SK-N-SH (cell line): ENCODE measurements around the gene PDS5B. TPM values are rescaled to one million over a fixed set of nuclear protein-coding genes. Genes with fewer than 3 reads are reported as not detected.

Source experiments
- CTCF ChIA-PET: fragments of 300-600, 350-600 bp; formaldehyde crosslinking; extraction: SDS; loops from one replicate; lab custom pipeline; 2021; lab: Yijun Ruan, JAX
- POLR2A ChIA-PET: fragments of 350-600 bp; sonication (Branson Sonifier 250); formaldehyde crosslinking; extraction: SDS; loops from one replicate; lab custom pipeline; 2020; ENCODE audit warnings: antibody characterized with exemption, inconsistent platforms; lab: Yijun Ruan, JAX
- DNase-seq: peaks from one replicate; pipeline ENCODE4 v3.0.0; 2012
- H2AFZ ChIP-seq: fragments of 200-600 bp; sonication (generic); 2 replicates; pipeline ENCODE4 v1.8.1; 2016; ENCODE audit warnings: antibody characterized with exemption, mild to moderate bottlenecking, low read depth
- H3F3A ChIP-seq: fragments of 200-600 bp; sonication (generic); replicated peaks from 2 replicates; pipeline ENCODE3; 2016; ENCODE audit warnings: antibody characterized with exemption, mild to moderate bottlenecking; ENCODE audit not compliant: insufficient read depth
- H3K27ac ChIP-seq, 2 experiments: fragments of 200-500 bp in 1 of 2; fragments of 200-600 bp in 1 of 2; sonication (Bioruptor generic) in 1 of 2; sonication (generic), shearing (Covaris generic) in 1 of 2; 2 replicates each; pipeline versions ENCODE4 v1.5.1 to v1.6.1; 2014 to 2016; ENCODE audit warnings: low read depth in 2 of 2, inconsistent platforms in 1 of 2, low read length in 1 of 2, mild to moderate bottlenecking in 1 of 2, mixed read lengths in 1 of 2
- H3K27me3 ChIP-seq: fragments of 200-600 bp; sonication (generic), shearing (Covaris generic); 2 replicates; pipeline ENCODE4 v1.6.1; 2016; ENCODE audit warnings: mixed run types; ENCODE audit not compliant: insufficient read depth
- H3K36me3 ChIP-seq, 2 experiments: fragments of 200-500 bp in 1 of 2; fragments of 200-600 bp in 1 of 2; sonication (Bioruptor generic) in 1 of 2; sonication (generic) in 1 of 2; replicated peaks in 1 of 2; 2 replicates each; pipeline versions ENCODE3 to v1.5.1; 2014 to 2016; ENCODE audit warnings: low read length in 1 of 2, mild to moderate bottlenecking in 1 of 2; ENCODE audit not compliant: insufficient read depth in 2 of 2, control insufficient read depth in 1 of 2
- H3K4me1 ChIP-seq, 2 experiments: fragments of 200-500 bp in 1 of 2; fragments of 200-600 bp in 1 of 2; sonication (Bioruptor generic) in 1 of 2; sonication (generic), shearing (Covaris generic) in 1 of 2; 2 replicates each; pipeline versions ENCODE4 v1.5.1 to v1.6.1; 2014 to 2016; ENCODE audit warnings: low read depth in 1 of 2, low read length in 1 of 2, mixed run types in 1 of 2; ENCODE audit not compliant: insufficient read depth in 2 of 2, control insufficient read depth in 1 of 2
- H3K4me2 ChIP-seq: fragments of 200-600 bp; sonication (generic), shearing (Covaris generic); 2 replicates; pipeline ENCODE4 v1.6.1; 2017; ENCODE audit warnings: mixed run types
- H3K4me3 ChIP-seq, 2 experiments: fragments of 200-500 bp in 1 of 2; fragments of 200-600 bp in 1 of 2; sonication (Bioruptor generic) in 1 of 2; sonication (generic), shearing (Covaris generic) in 1 of 2; 2 replicates each; pipeline versions ENCODE4 v1.5.1 to v1.8.1; 2014 to 2016; ENCODE audit warnings: low read depth in 2 of 2, inconsistent platforms in 1 of 2, low read length in 1 of 2, mild to moderate bottlenecking in 1 of 2, mixed read lengths in 1 of 2, moderate library complexity in 1 of 2
- H3K79me2 ChIP-seq: fragments of 200-600 bp; sonication (generic); 2 replicates; pipeline ENCODE4 v1.8.1; 2017; ENCODE audit warnings: mild to moderate bottlenecking; ENCODE audit not compliant: insufficient read depth
- H3K9ac ChIP-seq: fragments of 200-600 bp; sonication (generic); 2 replicates; pipeline ENCODE4 v1.6.1; 2017; ENCODE audit warnings: mixed run types
- H3K9me2 ChIP-seq: fragments of 200-600 bp; sonication (generic); 2 replicates; pipeline ENCODE4 v1.6.1; 2017; ENCODE audit warnings: mixed run types
- H3K9me3 ChIP-seq: fragments of 200-600 bp; sonication (generic); 2 replicates; pipeline ENCODE4 v1.6.1; 2017; ENCODE audit warnings: mixed run types, mild to moderate bottlenecking, moderate library complexity
- H4K20me1 ChIP-seq: fragments of 200-600 bp; sonication (generic); 2 replicates; pipeline ENCODE4 v1.6.1; 2017; ENCODE audit warnings: mild to moderate bottlenecking, mixed run types; ENCODE audit not compliant: insufficient read depth
- CTCF ChIP-seq: fragments of 200-600 bp; sonication (generic); IDR thresholded peaks from 2 replicates; pipeline ENCODE4 v1.6.1; 2017; ENCODE audit warnings: antibody characterized with exemption, mild to moderate bottlenecking, moderate library complexity
- ELF1 ChIP-seq: IDR thresholded peaks from 2 replicates; pipeline ENCODE4 v1.4.0; 2012
- EZH2phosphoT487 ChIP-seq: fragments of 200-600 bp; sonication (generic); IDR thresholded peaks from 2 replicates; pipeline ENCODE4 v1.6.1; 2017; ENCODE audit warnings: low read depth, mixed run types, mild to moderate bottlenecking, antibody characterized with exemption, moderate library complexity, borderline replicate concordance
- FOSL2 ChIP-seq: IDR thresholded peaks from 2 replicates; pipeline ENCODE4 v1.4.0; 2012; ENCODE audit warnings: low read depth, mild to moderate bottlenecking, moderate library complexity, borderline replicate concordance
- FOXM1 ChIP-seq: IDR thresholded peaks from 2 replicates; pipeline ENCODE4 v1.4.0; 2012; ENCODE audit warnings: low read depth, mild to moderate bottlenecking
- GABPA ChIP-seq: IDR thresholded peaks from 2 replicates; pipeline ENCODE4 v1.4.0; 2012; ENCODE audit warnings: low read depth, mild to moderate bottlenecking
- GATA2 ChIP-seq: sonication (generic); formaldehyde crosslinking; IDR thresholded peaks from 2 replicates; pipeline ENCODE4 v1.5.0; 2020; ENCODE audit warnings: mild to moderate bottlenecking, missing genetic modification reagents
- NFIC ChIP-seq: IDR thresholded peaks from 2 replicates; pipeline ENCODE4 v1.4.0; 2012; ENCODE audit warnings: borderline replicate concordance
- NRF1 ChIP-seq: IDR thresholded peaks from 2 replicates; pipeline ENCODE4 v1.6.1; 2012; ENCODE audit warnings: low read depth, mild to moderate bottlenecking, low read length
- RAD21 ChIP-seq: IDR thresholded peaks from 2 replicates; pipeline ENCODE4 v1.6.1; 2012; ENCODE audit warnings: mild to moderate bottlenecking, low read length
- RCOR1 ChIP-seq: fragments of 150-350 bp; IDR thresholded peaks from 2 replicates; pipeline ENCODE4 v1.6.1; 2017; ENCODE audit warnings: antibody characterized with exemption, low read length
- SIN3A ChIP-seq: IDR thresholded peaks from 2 replicates; pipeline ENCODE4 v1.6.1; 2012; ENCODE audit warnings: low read depth, mild to moderate bottlenecking, low read length, moderate library complexity, borderline replicate concordance
- SMC3 ChIP-seq: IDR thresholded peaks from 2 replicates; pipeline ENCODE4 v1.6.1; 2012; ENCODE audit warnings: low read depth, low read length, improper control_type of control experiment
- TEAD4 ChIP-seq: IDR thresholded peaks from 2 replicates; pipeline ENCODE4 v1.4.0; 2012; ENCODE audit warnings: mild to moderate bottlenecking, borderline replicate concordance; ENCODE audit not compliant: insufficient read depth
- USF1 ChIP-seq: IDR thresholded peaks from 2 replicates; pipeline ENCODE4 v1.4.0; 2012; ENCODE audit warnings: low read depth, borderline replicate concordance
- USF2 ChIP-seq: fragments of 150-350 bp; IDR thresholded peaks from 2 replicates; pipeline ENCODE4 v1.6.1; 2017; ENCODE audit warnings: antibody characterized with exemption, low read length, low read depth, borderline replicate concordance
- ZBTB33 ChIP-seq: IDR thresholded peaks from 2 replicates; pipeline ENCODE4 v1.4.0; 2012; ENCODE audit warnings: low read depth, borderline replicate concordance
- WGBS: methylation state at CpG from one replicate; pipeline ENCODE4 v1.1.6; 2017; ENCODE audit warnings: low lambda C conversion rate; 5-methylcytosine and 5-hydroxymethylcytosine counted together
- polyA plus RNA-seq, 3 experiments: library from polyadenylated mRNA; depleted of rRNA; stranded (reverse); fragments of >200 nt; gene quantifications; 2 replicates each; pipeline ENCODE4 v1.2.3, GENCODE V29; 2012
- TF ChIP-seq, protein P1 (sequence below): IDR thresholded peaks from 2 replicates; pipeline ENCODE4; 2012

PDS5B gene
- polyA plus RNA-seq, 1 of the 3 experiments (the other 2 are of a cell fraction): 3.8 TPM

DNA sequence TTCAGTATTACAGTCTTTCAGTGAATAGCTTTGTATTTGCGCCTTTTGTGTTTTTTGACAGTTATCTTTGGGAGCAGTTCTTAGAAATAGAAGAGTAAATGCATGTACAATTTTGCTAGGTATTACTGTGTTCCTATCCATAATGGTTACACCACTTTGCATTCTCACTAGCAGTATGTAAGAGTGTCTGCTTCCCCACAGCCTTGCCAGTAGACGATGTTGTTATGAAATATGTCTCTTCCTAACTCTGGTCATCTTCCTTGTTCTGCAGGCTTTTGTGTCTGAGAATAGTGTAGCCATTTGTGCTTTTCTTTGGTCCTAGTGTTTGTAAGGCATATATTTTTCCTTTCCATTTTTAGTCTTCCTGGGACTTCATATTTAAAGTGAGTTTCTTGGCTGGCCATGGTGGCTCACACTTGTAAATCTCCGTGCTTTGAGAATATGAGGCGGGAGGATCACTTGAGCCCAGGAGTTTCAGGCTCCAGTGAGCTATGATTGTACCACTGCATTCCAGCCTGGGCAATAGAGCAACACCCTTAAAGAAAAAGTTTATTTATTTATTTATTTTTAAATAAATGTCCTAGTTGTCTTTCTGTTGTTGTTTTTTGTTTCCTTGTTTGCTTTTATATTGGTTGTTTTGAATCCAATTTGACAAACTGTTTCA, 140.3 kb downstream of the PDS5B start:
- ChIA-PET POLR2A (no interaction called here), CTCF (interaction anchor here (1.2 kb wide), 1 partner anchor 19 kb away, joined by 3 read pairs; no protein-coding TSS in a partner anchor)
- Histone ChIP-seq H3F3A (peaks cover 9% of the 10 kb centered on the region), H3K4me2 (no peak overlapping the region), H3K79me2 (peaks cover 43% of the 10 kb centered on the region), H3K4me1 (peaks cover 0 to 5% of the 10 kb centered on the region in 2 experiments; a peak in 2 of 4 replicates), H3K27me3 (no peaks in the 10 kb centered on the region), H3K9ac (no peak overlapping the region), H3K4me3 (no peak overlapping the region), H2AFZ (no peak overlapping the region), H4K20me1 (no peaks in the 10 kb centered on the region), H3K9me3 (no peaks in the 10 kb centered on the region), H3K9me2 (no peaks in the 10 kb centered on the region), H3K27ac (no peak overlapping the region), H3K36me3 (peaks cover 2 to 34% of the 10 kb centered on the region in 2 experiments)
- no peak for DNase-seq
- TF ChIP-seq EZH2phosphoT487 (no peak), FOSL2 (no peak), GABPA (no peak), SMC3 (no peak), FOXM1 (no peak), SIN3A (no peak), NFIC (no peak), TEAD4 (no peak), NRF1 (no peak), RCOR1 (no peak), ZBTB33 (no peak), GATA2 (CRISPR knock-in tag) (no peak), USF2 (no peak), ELF1 (no peak), RAD21 (no peak)
- WGBS: 96% methylated on average over 4 of the region's 4 CpGs

GRCh38 chr13:32728327-32728726, 142.1 kb downstream of the PDS5B start:
- Histone ChIP-seq H2AFZ (no peak overlapping the region), H3K27me3 (no peaks in the 10 kb centered on the region), H3K79me2 (peaks cover 49% of the 10 kb centered on the region), H3K4me2 (no peak overlapping the region), H4K20me1 (no peaks in the 10 kb centered on the region), H3K4me3 (no peak overlapping the region), H3F3A (peaks cover 9% of the 10 kb centered on the region), H3K9ac (no peak overlapping the region), H3K9me3 (no peaks in the 10 kb centered on the region), H3K9me2 (no peaks in the 10 kb centered on the region), H3K36me3 (peaks cover 2 to 32% of the 10 kb centered on the region in 2 experiments), H3K27ac (no peak overlapping the region), H3K4me1 (peaks cover 0 to 17% of the 10 kb centered on the region in 2 experiments; a peak in 2 of 4 replicates)
- CTCF ChIA-PET: interaction anchor here (0.9 kb wide), 1 partner anchor 77 kb away, joined by 3 read pairs; no protein-coding TSS in a partner anchor
- POLR2A ChIA-PET: no interaction called here
- 99% methylated on average over 3 of the region's 3 CpGs for WGBS
- no peak for DNase-seq
- TF ChIP-seq USF1 (no peak), RCOR1 (no peak), NRF1 (no peak), CTCF (no peak), ZBTB33 (no peak)
- TF ChIP-seq, protein P1, sequence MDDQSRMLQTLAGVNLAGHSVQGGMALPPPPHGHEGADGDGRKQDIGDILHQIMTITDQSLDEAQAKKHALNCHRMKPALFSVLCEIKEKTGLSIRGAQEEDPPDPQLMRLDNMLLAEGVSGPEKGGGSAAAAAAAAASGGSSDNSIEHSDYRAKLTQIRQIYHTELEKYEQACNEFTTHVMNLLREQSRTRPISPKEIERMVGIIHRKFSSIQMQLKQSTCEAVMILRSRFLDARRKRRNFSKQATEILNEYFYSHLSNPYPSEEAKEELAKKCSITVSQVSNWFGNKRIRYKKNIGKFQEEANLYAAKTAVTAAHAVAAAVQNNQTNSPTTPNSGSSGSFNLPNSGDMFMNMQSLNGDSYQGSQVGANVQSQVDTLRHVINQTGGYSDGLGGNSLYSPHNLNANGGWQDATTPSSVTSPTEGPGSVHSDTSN: no peak
